GM18873 (cell line): ENCODE data around the gene DCST2.

Source experiments
- ATAC-seq: cut with Tn5 transposase; IDR thresholded peaks from one replicate; pipeline ENCODE4 v1.9.1; 2021; ENCODE audit warnings: mild to moderate bottlenecking, moderate library complexity, moderate number of reproducible peaks; ENCODE audit not compliant: unreplicated experiment, low FRiP score

DCST2 gene

DNA sequence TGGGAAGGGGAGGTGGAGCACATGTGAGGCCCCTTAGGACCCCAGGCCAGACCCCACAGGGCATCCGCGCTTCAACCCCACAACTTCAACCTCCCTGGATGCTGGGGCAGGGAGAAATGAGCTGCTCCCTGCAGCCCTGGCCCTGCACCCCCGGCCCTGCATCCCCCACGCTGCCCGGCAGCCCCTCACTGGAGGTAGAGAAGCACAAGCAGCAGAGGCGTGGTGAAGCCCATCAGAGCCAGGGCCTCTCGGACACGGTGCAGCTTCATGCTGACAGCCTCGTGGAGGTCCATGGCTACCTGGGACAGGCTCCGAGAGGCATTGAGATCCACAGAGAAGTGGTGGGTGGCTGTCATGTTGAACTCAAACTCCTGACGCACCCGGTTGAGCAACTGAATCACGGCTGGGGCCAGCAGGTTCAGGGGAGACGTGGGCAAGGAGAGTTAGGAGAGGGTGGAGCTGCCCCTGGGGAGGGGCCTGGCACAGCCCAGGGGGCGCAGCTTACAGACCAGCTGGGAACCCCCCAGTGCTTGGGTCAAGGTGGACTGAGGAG is 3.3 kb downstream of the DCST2 start:
- ATAC-seq = no peak

DNA sequence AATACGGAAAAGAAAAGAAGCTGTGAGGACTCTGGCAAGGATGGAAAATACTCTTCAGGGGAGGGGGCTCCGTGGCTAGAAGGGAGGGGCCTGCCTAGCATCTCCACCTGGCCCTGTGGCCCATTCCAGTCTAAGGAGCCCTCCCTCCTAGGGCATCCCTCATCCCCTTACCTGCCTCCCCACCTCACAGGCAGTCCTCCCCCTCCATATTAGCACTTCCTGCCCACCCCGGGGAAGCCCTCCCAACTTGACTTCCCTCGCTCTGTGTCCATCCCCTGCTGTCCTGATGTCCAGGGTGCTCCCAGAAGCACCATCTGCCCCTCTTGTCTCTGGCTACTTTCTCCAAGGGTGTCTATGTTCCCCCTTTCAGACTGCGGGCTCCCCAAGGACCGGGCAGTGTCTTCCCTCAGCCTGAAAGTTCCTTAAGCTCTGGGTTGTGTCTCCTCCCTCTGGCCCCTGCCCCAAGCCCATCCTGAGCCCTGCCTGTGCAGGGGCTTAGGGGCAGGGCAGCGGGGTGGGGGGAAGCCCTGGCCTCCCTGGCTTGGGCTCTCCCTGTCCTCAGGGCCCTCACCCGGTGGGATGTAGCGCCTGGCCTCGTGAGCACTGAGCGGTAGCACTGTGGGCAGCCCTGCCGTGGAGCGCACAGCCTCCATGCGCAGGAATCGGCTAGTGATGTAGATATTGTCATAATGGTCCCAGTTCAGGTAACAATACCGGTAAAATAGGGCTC is 3.9 kb downstream of the DCST2 start:
- no peak for ATAC-seq

DNA sequence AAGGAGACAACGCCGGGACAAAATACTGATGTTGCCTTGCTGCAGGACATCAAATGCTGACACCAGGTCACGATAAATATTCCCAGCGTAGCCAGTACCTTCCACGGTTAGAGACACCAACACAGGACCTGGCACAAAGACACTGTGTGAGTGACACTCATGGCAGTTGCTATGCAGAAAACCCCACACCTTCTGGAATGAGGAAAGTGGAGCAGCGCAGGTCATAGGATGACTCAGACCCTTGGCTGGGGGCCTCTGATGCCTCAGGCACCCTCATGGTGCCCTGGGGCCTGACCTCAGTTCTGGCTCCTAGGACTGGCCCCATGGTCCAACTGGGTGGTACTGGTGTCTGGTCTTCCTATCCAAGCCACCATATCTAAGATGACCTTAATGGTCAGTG is 7.0 kb downstream of the DCST2 start:
- no peak for ATAC-seq

DNA sequence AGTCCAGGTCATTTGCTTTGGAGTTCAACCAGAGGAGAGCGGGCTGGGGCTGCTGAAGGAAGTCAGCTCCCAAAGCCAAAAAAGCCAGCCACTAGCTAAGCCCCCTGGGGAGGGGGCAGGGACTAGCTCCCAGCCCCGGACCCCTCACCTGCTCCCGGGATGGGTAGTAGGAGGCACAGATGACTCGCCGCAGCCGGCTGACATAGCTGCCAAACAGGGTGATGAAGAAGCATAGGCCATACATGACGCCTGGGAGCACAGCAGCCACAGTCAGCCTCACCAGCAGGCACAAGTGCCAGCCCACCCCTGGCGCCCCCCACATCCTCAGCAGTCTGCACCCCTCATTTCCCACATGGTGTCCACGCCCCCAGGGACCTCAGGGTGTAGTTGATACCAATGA is 7.4 kb downstream of the DCST2 start:
- no peak for ATAC-seq

DNA sequence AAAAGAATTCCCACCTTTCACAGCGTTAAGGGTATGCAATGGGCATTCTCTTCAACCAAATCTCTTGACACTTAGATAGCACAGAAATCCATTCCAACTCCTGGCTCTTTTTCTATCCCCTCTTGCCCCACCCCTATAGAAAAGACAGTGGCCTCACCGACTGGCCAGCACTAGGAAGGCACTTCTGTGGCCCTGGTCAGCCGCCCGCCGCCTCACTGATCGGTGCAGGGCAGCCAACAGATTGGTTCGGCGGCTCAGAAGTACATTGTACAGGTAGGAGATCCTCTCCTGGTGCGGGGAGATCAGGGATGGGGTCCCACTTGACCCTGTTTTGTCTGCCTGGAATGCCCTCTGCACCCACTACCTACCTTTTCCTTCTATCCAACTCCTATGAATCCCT is 9.3 kb downstream of the DCST2 start:
- ATAC-seq = no peak

DNA sequence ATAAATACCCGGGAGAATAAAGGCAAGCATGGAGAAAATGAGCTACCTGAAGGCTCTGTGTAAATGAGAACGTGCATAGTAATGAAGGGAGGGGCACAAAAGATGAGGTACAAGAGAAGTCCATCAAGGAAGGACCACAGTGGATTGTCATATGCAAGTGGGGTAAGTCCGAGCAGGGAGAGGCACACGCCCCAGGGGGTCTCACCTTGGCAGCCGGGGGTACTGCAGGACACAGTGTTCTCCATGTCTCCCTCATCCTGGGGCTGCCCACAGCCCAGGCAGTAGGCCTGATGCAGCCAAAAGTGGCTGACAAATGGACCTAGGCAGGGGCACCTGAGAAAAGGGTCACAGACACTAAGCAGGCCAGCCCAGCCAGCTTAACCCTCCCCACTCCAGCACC is 10.0 kb downstream of the DCST2 start:
- no peak for ATAC-seq

DNA sequence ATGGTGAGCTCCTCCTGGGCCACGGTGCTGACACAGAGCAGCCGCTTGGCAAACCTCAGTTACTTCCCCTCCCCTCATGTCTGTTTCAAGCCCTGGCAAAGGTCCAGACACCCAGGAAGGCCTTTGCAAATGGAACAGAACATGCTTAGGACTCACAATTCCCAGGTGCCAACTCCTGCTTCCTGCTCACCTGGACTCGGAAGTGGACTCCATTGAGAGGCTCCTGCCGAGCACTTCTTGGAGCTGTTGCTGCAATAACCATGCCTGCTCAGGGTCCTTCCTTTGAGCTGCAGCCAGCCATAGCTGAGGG is 10.7 kb downstream of the DCST2 start:
- ATAC-seq = no peak

DNA sequence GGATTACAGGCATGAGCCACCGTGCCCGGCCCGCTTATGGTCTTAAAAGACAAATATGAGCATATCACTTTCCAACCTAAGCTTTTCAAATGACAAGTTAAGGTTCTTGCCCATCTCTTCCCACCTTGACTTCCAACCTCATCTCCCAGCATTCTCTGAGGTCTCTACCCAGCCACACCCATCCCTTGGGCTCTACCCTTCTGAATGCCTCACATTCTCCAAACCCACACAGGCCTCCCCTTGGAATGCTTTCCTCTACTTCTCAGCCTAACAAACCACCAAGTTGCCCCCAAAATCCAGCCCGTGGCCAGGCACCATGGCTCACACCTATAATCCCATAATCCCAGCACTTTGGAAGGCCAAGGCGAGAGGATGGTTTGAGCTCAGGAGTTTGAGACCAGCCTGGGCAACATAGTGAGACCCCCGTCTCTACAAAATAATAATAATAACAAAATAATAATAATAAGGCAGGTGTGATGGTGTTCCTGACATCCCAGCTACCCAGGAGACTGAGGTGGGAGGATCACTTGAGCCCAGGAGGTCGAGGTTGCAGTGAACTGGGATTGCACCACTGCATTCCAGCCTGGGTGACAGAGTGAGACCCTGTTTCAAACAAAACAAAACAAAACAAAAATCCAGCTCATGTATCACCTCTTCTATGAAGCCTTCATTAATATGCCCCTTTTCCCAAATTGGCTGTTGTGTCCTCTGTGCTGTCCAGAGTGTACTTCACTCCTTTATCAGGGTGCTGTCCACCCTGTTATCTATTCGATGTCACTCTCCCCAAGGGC is 11.2 kb downstream of the DCST2 start:
- ATAC-seq = no peak

DNA sequence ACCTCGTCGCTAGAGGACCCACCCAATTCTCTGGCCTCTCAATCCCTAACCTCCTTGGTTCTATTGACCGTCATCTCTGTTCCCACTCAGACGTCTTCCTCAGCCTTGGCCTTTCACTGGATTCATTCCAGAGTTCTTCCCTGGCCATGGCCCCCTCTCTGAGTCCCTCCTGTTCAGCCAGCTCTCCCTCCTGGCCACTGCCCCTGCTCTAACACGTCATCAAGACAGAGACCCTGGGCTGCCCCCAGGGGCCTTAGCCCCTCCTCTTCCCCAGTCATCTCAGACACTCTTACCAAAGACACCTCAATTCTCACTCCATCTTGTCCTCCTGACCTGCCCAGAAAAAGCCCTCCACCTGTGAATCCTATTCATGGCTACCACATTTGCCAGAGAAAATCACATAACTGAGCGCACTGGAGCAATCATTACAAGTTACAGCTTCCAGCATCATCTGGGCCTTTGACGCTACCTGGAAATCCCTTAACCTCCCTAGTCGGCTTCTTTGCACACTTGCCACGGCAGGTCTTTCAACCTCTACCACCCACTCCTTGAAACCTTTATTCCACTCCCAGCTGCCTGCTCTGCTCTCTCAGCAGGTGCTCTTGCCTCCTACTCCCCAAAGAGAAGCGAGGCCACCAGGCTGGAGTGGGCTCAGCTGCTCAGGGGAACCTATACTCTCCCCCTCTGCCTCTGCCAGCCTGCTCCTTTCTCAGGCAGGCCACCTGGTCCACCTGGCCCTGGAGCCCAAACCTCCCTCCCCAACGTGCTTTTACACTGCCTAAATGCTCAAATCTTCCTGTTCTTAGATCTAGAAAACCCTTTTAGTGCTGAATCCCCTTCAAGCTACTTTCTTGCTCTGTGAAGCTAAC is 14.0 kb downstream of the DCST2 start:
- no peak for ATAC-seq

DNA sequence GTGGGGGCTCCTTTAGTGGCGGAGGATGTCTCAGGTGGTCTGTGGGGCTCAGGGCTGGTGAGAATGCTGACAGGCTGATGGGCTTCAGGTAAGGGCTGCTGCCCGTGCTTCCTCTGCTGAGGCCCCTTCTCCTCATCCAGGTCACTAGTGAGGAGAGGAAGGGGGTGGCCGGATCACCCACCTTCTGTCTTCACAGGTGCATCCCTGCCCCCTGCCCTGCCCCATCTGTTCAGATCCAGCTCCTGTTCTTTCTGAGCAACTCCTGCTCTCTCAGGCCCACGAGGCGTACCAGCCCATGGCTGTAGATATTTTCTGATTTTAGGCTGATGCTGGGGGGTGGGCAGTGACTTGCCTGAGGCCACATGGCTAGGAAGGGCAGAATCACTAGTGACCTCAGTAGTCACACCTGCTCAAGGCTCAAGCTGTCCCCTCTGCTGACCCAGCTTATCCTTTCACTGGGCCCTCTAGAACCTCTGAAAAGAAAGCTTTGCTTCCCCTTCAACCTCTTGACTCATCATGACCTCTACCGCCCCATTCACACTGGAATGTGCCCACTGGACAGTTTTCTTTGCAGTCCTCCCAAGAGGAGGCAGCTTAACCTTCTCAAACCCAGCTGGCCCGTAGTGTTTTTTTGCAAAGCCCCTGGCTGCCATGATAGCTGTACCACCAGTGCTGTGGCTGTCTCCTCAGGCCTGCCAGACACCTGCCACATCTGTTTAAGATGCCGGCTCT is 14.8 kb downstream of the DCST2 start:
- no peak for ATAC-seq

DNA sequence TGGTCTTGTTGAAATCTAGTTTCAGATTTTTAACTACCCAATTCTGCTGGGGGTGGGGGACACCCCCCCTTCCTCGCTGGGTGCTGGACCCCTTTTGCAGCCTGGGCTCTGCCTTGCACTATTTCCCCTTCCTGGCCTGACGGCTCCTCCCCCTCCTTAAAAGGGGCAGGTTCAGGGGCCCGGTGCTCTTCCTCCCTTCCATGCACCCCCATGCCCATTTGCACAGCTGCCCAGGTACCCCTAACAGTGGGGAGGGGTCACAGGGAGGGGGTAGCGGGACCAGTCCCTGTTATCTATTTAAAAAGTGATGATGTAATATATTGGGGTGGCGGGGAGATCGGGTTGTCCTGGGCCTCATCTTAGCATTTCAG is 15.7 kb downstream of the DCST2 start:
- no peak for ATAC-seq

DNA sequence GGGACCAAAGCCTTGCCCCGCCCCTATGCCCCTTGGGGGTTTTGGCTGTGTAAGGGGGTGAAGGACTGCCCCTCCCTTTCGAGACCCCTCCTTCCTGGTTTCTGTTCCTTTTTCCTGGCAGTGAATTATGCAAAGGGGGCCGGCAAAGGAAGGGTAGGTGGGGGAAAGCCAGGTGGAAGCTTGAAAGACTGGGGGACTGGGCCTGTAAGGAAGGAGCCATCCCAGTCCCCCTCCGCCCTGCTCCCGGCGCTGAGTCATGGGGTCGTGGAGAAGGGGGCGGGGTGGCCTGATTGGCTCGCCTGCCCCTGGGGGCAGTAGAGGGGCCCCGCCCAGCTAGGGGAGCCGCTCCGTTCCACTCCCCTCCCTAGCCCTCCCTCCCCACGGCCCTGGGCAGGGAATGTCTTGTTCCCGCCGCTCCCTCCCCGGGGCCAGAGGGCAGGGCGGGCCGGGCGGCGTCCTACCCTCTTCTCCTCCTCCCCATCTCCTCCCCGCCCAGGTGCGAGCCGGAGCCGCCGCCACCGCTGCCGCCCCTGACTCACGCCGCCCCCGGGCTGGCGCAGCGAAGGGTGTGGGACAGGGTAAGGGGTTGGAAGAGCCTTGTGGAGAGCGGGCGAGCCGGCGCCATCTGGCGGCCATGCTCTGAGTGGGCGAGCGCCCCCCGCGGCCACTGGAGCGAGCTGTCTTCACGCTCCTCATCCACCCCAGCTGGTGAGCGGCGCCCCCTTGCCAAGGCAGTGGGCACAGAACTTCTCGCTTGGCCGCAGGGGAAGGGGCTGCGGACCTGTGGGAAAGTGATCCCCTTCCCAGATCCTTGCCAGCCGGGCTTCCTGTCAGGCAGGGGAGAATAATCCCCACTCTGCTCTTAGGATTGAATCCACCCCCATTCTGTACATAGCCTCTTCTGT is 16.3 kb downstream of the DCST2 start:
- ATAC-seq = peak; percentile 54

DNA sequence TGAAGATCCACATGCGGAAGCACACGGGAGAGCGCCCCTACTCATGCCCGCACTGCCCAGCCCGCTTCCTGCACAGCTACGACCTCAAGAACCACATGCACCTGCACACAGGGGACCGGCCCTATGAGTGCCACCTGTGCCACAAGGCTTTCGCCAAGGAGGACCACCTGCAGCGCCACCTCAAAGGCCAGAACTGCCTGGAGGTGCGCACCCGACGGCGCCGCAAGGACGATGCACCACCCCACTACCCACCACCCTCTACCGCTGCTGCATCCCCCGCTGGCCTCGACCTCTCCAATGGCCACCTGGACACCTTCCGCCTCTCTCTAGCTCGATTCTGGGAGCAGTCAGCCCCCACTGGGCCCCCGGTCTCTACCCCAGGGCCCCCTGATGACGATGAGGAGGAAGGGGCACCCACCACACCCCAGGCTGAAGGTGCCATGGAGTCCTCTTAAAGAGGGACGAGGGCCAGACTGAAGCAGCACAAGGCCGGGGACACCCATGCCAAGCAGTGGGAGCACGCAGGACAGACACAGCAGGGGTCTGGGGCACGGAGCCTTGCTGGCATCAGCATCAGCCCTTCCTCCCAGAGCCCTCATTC is 17.2 kb downstream of the DCST2 start:
- no peak for ATAC-seq

DNA sequence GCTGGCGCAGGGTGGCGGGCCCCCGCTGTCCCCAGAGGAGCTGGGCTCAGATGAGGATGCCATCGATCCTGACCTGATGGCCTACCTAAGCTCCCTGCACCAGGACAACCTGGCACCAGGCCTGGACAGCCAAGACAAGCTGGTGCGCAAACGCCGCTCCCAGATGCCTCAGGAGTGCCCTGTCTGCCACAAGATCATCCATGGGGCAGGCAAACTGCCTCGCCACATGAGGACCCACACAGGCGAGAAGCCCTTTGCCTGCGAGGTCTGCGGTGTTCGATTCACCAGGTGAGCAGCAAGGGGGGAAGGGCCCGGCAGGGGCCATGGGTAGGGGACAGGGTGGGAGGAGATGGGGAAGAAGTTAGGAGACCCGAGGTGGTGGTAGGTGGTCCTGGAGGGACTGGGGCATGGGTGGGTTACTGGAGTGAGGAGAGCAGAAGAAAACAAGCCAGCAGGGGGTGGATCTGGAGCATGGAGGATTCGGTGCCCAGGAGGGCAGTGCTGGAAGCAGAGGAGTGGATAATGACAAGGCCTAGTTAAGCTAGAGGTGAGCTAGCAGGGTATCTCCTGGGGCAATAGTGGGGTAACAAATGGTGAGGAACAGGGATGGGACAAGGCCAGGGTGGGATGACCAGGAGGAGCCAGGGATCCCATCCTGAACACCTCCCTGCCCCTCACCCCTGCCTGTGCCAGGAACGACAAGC is 17.9 kb downstream of the DCST2 start:
- ATAC-seq = no peak

DNA sequence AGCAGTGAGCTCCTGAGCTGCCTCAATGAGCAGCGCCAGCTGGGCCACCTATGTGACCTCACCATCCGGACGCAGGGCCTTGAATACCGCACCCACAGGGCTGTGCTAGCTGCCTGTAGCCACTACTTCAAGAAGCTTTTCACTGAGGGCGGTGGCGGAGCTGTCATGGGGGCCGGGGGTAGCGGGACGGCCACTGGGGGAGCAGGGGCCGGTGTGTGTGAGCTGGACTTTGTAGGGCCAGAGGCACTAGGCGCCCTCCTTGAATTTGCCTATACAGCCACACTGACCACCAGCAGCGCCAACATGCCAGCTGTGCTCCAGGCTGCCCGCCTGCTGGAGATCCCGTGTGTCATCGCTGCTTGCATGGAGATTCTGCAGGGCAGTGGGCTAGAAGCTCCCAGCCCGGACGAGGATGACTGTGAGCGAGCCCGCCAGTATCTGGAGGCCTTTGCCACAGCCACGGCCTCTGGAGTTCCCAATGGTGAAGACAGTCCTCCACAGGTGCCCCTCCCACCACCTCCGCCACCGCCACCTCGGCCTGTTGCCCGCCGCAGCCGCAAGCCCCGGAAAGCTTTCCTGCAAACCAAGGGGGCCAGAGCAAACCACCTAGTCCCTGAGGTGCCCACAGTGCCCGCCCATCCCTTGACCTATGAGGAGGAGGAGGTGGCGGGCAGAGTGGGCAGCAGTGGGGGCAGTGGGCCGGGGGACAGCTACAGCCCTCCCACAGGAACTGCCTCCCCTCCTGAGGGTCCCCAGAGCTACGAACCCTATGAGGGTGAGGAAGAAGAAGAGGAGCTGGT is 18.7 kb downstream of the DCST2 start:
- ATAC-seq = no peak

DNA sequence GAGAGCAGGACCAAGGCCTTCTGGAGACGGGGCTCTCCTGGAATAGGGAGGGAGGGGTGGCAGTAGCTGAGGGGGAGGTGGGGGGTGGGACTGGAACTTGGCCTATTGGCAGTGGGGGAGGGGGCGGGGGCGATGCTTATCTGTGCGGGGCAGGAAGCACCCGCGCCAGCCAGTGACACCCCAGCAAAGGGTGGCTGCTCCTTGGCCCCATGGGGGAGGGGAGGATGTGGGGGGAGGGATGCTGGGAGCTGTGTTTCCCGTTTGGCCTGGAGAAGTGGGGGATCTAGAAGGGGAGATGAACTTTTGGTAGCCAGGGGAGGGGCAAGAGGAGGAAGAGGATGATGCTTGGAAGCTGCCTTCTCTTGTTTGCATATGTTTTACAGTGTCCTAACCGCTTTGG is 19.9 kb downstream of the DCST2 start:
- ATAC-seq = no peak

DNA sequence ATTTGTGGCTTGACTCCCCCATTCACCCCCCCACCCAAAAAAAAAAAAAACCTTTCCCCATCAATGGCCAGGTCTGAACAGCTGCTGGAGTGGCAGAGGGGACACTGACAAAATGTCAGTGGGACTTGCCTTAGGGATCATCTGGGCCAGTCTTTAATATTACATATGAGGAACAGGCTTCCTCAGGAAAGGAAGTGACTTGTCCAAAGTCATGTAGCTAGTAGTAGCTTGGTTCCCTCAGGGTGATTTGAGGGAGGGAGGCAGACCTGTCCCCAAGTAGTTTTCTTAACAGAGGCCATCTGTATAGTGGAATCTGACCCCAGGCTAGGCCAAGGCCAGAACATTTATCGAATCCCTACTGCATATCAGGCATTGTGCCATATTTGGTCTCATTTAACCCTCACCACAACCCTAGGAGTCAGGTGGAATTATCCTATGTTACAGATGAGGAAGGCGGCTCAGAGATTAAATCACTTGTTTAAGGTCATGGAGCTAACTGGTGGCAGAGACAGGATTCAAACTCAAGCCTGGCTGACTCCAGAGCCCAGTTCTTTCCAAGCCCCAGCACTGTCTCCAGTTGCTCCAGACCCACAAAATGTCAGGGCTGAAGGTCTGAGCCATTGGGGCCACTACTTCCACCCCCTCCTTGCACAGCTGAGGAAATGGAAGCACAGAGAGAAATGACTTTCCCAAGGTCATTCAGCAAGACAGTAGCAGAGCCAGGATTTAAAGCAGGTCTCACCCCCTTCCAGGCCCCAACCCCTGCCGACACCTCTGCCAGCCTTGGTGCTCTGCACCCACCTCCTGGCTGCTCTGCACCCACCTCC is 20.6 kb downstream of the DCST2 start:
- ATAC-seq = no peak
